Right atrium auricular region (tissue), 2 donors: ENCODE results near the gene PGAP6. TPM values are rescaled to one million over a fixed set of nuclear protein-coding genes. Genes with fewer than 3 reads are reported as not detected.
"Not testable (repeated sequence)": the region's sequence is repeated elsewhere in the genome, so short reads cannot be mapped to it uniquely, and the experiment has no call there.

Source experiments
- DNase-seq: peaks from one replicate; pipeline ENCODE4 v3.0.0-alpha.2; 2019; ENCODE audit warnings: low spot score
- H3K27ac ChIP-seq, 2 donors: fragments of 200-600 bp; sonication (generic); 1 replicate in 1 of 2; 2 replicates in 1 of 2; pipeline ENCODE4 v1.5.1; 2016 to 2019
- H3K27me3 ChIP-seq, 2 donors: fragments of 200-600 bp; sonication (generic); one replicate each; pipeline versions ENCODE4 v1.5.1 to v1.6.0; 2017 to 2019
- H3K36me3 ChIP-seq: fragments of 200-600 bp; sonication (generic); one replicate; pipeline ENCODE4 v1.5.1; 2016
- H3K4me1 ChIP-seq, 2 donors: fragments of 200-600 bp; sonication (generic); one replicate each; pipeline versions ENCODE4 v1.5.1 to v1.6.0; 2017 to 2019
- H3K4me3 ChIP-seq, 2 donors: fragments of 200-600 bp; sonication (generic); 1 replicate in 1 of 2; 2 replicates in 1 of 2; pipeline ENCODE4 v1.5.1; 2017 to 2019; ENCODE audit warnings: mild to moderate bottlenecking in 1 of 2, moderate library complexity in 1 of 2
- H3K9me3 ChIP-seq, 2 donors: fragments of 200-600 bp; sonication (generic); one replicate each; pipeline ENCODE4 v1.5.1; 2019
- total RNA-seq, 2 donors: library from RNA; depleted of rRNA; stranded (reverse); fragments of >200 nt; gene quantifications; one replicate each; pipeline ENCODE4 v1.1.0, GENCODE V29; 2016
- TF ChIP-seq, protein P1 (sequence below), 2 donors: fragments of 200-600 bp; sonication (generic); IDR thresholded peaks; one replicate each; pipeline ENCODE4 v1.5.1; 2019; ENCODE audit warnings: antibody characterized with exemption in 2 of 2

PGAP6 gene
- total RNA-seq, 2 donors from 2014 or later: 34.0 to 41.1 TPM

GRCh38 chr16:351804-352520, 29.8 kb downstream of the PGAP6 start:
- Histone ChIP-seq H3K27me3 (no peaks in the 10 kb centered on the region), H3K4me3 (peak overlapping the region; percentile 50 to 79), H3K27ac (peak overlapping the region; percentile 34 to 70), H3K36me3 (no peaks in the 10 kb centered on the region), H3K4me1 (peaks cover 0 to 22% of the 10 kb centered on the region in 2 donors), H3K9me3 (no peaks in the 10 kb centered on the region)
- TF ChIP-seq, protein P1, sequence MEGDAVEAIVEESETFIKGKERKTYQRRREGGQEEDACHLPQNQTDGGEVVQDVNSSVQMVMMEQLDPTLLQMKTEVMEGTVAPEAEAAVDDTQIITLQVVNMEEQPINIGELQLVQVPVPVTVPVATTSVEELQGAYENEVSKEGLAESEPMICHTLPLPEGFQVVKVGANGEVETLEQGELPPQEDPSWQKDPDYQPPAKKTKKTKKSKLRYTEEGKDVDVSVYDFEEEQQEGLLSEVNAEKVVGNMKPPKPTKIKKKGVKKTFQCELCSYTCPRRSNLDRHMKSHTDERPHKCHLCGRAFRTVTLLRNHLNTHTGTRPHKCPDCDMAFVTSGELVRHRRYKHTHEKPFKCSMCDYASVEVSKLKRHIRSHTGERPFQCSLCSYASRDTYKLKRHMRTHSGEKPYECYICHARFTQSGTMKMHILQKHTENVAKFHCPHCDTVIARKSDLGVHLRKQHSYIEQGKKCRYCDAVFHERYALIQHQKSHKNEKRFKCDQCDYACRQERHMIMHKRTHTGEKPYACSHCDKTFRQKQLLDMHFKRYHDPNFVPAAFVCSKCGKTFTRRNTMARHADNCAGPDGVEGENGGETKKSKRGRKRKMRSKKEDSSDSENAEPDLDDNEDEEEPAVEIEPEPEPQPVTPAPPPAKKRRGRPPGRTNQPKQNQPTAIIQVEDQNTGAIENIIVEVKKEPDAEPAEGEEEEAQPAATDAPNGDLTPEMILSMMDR (IDR thresholded peaks at IDR 0.05): no peak
- DNase-seq: no peak

DNA sequence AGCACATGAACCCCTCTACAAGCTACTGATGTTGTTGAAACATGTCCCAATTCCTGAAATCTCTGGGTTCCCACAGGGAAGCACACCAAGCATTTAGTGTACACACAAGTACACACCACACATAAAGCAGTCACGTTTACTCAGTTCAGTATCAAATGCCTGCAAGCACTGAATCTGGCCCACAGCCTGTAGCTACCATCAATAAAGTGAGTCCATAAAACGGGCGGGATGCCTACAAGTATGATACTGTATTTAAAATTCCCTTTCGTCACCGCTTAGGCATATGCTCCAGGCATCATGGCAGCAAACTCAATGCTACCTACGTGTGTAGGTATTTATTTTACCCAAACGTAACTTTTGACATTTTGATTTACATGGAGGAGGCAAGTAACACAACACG, 31.6 kb downstream of the PGAP6 start:
- Histone ChIP-seq H3K4me1 (peaks cover 0 to 22% of the 10 kb centered on the region in 2 donors), H3K27me3 (no peaks in the 10 kb centered on the region)
- TF ChIP-seq, protein P1 (IDR thresholded peaks at IDR 0.05): no peak

GRCh38 chr16:349211-349610, 32.6 kb downstream of the PGAP6 start:
- Histone ChIP-seq H3K4me1 (peaks cover 0 to 22% of the 10 kb centered on the region in 2 donors), H3K27me3 (no peaks in the 10 kb centered on the region), H3K9me3 (no peaks in the 10 kb centered on the region), H3K36me3 (peaks cover 21% of the 10 kb centered on the region), H3K27ac (no peak overlapping the region), H3K4me3 (no peak overlapping the region)
- DNase-seq: no peak
- TF ChIP-seq, protein P1 (IDR thresholded peaks at IDR 0.05): no peak

More for the DNA sequence above, 31.6 kb downstream of the PGAP6 start:
- no peaks in the 10 kb centered on the region for H3K9me3 ChIP-seq
- DNase-seq: no peak
- no peak overlapping the region for H3K27ac ChIP-seq
- H3K36me3 ChIP-seq: peaks cover 12% of the 10 kb centered on the region
- no peak overlapping the region for H3K4me3 ChIP-seq

GRCh38 chr16:348495-348894, 33.3 kb downstream of the PGAP6 start:
- DNase-seq, H3K27me3 ChIP-seq, H3K4me3 ChIP-seq, H3K27ac ChIP-seq, H3K9me3 ChIP-seq: not testable (repeated sequence)
- H3K36me3 ChIP-seq: peaks cover 21% of the 10 kb centered on the region
- H3K4me1 ChIP-seq: peaks cover 0 to 20% of the 10 kb centered on the region in 2 donors

GRCh38 chr16:347203-347602, 34.6 kb downstream of the PGAP6 start:
- DNase-seq: no peak
- Histone ChIP-seq H3K27ac (no peak overlapping the region), H3K27me3 (no peaks in the 10 kb centered on the region), H3K4me3 (no peak overlapping the region), H3K4me1 (peaks cover 0 to 15% of the 10 kb centered on the region in 2 donors), H3K9me3 (no peaks in the 10 kb centered on the region), H3K36me3 (peaks cover 21% of the 10 kb centered on the region)
- TF ChIP-seq, protein P1 (IDR thresholded peaks at IDR 0.05): no peak

DNA sequence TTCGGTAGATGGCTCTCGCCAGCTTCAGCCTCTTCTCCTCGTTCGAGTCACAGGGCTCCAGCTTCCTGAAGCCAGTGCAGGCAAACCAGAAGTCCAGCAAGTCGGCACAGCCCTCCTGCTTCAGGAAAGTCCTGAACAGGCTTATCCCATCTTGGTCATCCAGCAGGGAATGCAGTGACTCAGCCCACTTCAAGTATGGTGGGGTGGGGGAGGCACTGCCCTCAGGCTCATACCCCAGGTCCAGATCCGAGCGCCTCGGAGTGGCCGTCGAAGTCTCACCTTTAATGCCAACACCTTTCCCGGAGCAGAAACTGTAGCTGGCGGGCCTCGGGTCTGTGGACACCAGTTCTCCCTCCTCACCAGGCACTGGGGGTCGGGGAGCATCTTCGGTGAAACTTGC, 35.2 kb downstream of the PGAP6 start:
- H3K36me3 ChIP-seq: peaks cover 21% of the 10 kb centered on the region
- H3K4me3 ChIP-seq: no peak overlapping the region
- DNase-seq: no peak
- H3K27ac ChIP-seq: no peak overlapping the region
- no peaks in the 10 kb centered on the region for H3K9me3 ChIP-seq
- TF ChIP-seq, protein P1 (IDR thresholded peaks at IDR 0.05): no peak
- H3K27me3 ChIP-seq: no peaks in the 10 kb centered on the region
- H3K4me1 ChIP-seq: peaks cover 0 to 11% of the 10 kb centered on the region in 2 donors
